ENCODE data around the gene ADGRG1.
"Not testable (repeated sequence)": the region's sequence is repeated elsewhere in the genome, so short reads cannot be mapped to it uniquely, and the experiment has no call there.

Gene ADGRG1

DNA sequence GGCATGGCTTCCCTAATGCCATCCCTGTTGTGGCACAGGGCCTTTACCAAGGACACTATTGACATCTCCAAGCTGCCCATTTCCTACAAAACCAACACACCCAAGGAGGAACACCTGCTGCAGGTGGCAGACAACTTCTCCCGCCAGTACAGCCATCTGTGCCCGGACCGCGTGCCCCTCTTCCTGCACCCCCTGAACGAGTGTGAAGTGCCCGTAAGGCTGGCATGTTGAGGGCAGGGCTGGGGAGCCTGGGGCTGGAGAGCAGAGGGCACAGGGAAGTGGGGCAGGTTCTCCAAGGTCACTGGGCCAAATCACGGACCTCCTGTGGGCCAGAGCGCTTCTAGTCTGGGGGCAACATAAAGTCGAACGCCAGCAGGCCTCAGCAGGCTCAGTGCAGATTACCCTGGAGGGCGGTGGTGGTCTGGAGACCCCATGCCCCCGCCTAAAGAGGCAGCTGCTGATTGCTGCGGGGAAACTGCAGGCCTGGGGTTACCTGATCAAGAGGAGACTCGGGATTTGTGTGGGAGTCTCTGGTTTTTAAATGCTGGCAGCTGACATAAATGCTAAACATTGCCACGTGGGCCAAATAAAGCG lies 70.5 kb downstream of the ADGRG1 start:
- DNase-seq (ENCODE audit: low read depth) = no peak

DNA sequence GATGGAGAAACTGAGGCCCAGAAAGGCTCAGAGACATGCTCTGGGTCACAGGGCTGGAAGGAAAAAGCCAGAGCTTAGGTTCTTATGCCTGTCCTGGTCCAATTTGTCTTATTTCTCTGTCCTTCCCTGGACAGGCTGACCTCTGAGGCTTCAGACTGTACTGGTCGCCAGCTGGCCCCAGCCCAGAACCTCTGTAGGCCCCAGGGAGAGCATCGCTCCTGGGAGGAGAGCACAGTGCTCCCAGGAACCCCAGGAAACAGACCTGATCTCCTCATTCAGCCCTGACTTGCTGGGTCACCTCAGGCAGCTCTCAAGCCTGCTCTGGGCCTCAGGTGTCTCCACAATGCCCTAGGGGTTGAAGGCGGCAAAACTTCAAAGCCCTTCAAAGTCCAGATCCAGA lies 71.1 kb downstream of the ADGRG1 start:
- no peak for DNase-seq (ENCODE audit: low read depth)

DNA sequence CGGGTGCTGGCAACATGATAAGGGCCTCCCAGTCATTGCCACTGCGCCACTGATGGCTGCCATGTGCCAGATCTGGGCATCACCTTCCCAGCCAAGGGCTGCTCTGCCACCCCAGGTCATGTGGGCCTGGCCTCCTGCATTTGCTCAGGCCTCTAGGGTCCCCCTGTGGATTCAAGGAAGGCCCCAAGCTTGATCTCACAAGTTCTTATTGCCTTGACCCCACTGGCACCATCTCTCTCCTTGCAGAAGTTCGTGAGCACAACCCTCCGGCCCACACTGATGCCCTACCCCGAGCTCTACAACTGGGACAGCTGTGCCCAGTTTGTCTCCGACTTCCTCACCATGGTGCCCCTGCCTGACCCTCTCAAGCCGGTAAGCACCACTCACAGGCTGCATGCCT lies 71.5 kb downstream of the ADGRG1 start:
- no peak for DNase-seq (ENCODE audit: low read depth)

DNA sequence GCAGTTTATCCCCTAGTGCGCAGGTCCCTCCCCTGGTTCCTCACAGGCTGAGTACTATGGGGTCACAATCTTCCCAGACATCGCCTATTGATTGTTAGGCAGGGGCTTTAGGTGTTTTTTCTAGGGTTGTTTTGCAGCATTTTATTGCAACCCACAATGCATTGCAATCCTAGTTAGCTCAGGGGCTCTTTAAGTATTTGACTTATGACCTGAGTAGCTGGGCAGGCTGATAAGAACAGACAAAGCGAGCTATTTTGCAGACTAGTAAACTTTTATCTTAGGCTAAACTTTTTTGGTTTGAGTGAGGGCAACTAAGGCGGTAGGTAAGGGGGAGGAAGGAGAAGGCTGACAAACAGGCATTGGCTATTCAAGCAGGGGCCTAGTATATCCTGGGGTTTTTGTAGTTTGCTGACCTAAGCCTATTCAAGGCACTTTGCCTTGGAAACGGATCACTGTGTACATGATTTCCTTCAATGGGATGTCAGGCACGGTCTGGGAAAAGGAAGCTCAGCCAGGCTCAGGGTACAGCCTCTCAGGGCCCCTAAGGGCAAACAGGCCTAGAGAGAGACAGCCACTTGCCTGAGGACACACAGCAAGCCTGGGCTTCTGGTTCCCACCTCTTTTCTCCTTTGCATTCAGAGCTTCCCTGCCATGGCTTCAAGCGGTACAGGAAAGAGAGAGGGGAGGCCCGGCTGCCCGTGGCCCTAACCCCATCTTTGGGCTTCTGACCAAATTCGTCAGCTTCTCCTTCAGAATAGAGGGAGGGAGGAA lies 72.5 kb downstream of the ADGRG1 start:
- no peak for DNase-seq (ENCODE audit: low read depth)

DNA sequence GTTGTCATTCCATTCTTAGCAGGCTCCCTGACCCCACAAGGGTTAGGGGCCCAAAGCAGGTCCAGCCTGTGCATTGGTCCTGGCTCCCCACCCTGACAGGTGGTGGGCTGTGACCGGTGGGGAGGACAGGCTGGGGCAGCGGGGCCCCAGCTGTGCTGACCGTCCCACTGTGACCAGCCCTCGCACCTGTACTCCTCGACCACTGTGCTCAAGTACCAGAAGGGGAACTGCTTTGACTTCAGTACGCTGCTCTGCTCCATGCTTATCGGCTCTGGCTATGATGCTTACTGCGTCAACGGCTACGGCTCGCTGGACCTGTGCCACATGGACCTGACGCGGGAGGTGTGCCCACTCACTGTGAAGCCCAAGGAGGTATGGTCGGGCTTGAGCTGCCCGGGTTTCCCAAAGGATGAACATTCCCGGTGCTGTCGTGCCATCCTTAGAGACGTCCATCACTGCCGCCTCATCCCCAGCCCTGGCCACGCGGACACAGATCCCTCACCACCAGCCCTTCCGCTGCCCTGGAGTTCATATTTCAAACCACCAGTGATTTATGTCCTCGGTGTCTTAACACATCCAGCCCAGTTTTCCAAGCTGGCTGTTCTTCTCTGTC lies 73.4 kb downstream of the ADGRG1 start:
- DNase-seq (ENCODE audit: low read depth) = no peak

DNA sequence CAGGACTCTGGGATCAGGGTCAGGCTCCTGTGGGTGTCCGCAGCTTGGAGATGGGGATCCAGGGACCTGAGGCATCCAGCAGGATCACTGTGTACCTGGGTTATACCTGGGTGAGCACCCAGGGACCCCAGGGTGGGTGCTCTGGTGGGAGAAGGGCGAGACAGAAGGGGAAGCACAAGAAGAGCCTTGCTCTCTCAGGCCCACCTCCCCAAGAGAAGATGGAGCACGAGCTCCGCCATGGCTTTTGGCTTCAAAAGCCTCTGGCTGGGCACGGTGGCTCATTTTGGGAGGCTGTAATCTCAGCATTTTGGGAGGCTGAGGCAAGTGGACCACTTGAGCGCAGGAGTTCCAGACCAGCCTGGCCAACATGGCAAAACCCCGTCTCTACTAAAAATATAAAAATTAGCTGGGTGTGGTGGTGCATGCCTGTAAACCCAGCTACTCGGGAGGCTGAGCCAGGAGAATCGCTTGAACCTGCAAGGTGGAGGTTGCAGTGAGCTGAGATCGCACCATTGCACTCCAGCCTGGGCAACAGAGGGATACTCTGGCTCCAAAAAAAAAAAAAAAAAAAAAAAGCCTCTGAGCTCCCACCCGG lies 75.1 kb downstream of the ADGRG1 start:
- no peak for DNase-seq (ENCODE audit: low read depth)

DNA sequence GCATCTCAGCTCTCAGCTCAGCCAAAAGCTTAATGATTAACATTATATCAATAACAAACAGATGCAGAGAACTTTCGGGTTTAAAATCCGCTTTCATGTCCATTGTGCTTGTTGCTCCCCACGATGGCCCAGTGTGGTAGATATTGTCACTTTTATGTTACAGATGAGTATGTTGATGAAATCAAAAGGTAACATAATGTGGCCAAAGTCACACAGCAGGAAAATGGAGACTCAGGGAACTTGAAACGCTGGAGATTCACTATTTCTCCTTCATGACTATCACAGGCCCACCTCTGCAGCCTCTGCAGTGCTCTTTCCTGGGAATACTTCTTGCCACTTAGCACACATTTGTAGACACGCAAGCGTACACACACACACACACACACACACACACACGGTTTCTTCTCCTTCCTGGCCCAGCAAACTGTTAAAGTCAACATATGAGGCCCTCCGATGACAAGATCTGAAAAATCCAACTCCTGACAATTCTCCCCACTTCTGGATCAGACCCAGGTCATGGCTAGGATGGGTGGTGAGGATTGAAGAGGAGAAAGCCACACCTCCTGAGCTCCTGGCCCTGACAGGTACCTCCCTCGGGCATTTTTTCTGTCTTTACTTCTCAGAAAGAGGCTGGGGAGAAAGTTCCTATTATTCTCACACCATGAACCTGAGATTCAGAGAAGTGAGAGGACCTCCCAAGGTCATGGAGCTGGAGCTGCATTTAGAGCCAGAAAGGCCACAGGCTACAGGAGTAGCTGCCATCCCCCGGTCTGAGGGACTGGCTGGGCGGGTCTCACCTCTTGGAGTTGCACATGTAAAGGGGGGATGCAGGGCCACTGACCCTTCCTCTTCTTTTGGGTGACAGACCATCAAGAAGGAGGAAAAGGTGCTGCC lies 75.8 kb downstream of the ADGRG1 start:
- no peak for DNase-seq (ENCODE audit: low read depth)

DNA sequence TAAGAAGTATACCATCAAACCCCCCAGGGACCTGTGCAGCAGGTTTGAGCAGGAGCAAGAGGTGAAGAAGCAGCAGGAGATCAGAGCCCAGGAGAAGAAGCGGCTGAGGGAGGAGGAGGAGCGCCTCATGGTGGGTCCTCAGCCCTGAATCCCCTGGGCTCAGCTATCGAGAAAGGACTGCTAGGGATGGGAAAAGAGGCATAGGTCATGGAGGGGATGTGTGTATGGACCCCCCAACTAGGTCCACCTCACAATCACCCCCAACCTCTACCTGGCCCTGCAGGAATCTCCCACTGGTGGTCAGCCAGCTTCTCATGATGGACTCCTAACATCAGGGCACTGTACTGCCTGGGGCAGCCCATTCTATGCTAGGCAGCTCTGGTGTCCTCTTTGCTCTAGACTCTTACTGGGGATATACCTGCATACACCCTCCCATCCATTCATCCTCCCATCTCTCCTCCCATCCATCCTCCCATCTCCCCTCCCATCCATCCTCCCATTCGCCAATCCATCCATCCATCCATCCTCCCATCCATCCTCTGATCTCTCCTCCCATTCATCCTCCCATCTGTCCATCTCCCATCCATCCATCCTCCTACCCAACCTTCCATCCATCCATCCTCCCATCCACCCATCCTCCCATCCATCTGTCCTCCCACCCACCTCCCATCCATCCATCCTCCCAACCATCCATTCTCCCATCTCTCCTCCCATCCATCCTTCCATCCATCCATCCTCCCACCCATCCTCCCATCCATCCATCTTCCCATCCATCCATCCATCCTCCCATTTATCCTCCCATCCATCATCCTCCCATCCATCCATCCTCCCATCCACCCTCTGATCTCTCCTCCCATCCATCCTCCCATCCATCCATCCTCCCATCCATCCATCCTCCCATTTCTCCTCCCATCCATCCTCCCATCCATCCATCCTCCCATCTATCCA lies 76.7 kb downstream of the ADGRG1 start:
- DNase-seq (ENCODE audit: low read depth) = no peak

DNA sequence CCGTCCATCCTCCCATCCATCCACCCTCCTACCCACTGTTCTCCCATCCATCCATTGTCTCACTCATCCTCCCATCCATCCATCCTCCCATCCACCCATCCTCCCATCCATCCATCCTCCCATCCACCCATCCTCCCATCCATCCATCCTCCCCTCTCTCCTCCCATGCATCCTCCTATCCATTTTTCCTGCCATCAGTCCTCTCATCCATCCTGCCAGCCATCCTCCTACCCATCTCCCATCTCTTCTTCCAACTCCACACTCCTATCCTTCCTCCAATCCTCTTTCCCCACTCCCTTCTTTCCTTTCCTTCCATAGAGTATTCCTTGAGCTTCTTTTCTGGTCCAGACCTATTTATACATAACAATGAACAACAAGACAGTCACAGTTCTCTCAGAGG lies 78.3 kb downstream of the ADGRG1 start:
- no peak for DNase-seq (ENCODE audit: low read depth)

DNA sequence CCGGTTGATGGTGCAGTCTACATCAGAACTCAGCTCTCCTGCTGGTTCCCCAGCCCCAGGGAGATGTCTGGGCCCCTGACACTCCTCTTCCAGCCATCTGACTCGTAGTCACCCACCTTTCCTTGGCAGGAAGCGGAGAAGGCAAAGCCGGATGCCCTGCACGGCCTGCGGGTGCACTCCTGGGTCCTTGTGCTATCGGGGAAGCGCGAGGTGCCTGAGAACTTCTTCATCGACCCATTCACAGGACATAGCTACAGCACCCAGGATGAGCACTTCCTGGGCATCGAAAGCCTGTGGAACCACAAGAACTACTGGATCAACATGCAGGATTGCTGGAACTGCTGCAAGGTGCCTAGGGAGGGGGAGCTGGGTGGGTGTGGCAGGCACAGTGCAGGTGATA lies 78.9 kb downstream of the ADGRG1 start:
- no peak for DNase-seq (ENCODE audit: low read depth)

DNA sequence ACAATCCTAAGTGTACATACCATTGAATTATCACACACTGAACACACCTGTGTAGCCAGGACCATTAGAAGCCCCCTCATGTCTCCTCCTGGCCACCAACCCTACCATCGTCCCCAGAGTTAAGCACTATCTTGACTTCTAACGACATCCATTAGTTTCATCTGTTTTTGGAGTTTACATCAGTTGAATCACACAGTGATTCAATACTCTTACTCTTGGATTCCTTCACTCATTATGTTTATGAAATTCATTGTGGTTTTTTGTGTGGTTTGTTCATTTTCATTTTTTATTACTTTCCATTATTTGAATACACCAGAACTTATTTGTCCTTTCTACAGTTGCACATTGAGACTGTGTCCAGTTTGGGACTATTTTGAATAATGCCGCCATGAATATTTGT lies 79.7 kb downstream of the ADGRG1 start:
- no peak for DNase-seq (ENCODE audit: low read depth)

DNA sequence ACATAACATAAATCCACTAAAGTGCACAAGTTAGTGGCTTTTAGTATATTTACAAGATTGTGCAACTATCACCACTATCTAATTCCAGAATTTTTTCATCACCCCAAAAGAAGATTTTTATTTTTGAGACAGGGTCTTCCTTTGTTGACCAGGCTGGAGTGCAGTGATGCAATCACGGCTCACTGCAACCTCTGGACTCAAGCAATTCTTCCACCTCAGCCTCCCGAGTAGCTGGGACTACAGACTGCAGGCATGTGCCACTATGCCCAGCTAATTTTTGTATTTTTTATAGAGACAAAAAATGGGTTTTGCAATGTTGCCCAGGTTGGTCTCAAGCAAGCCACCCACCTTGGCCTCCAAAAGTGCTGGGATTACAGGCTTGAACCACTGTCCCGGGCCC lies 81.2 kb downstream of the ADGRG1 start:
- no peak for DNase-seq (ENCODE audit: low read depth)

DNA sequence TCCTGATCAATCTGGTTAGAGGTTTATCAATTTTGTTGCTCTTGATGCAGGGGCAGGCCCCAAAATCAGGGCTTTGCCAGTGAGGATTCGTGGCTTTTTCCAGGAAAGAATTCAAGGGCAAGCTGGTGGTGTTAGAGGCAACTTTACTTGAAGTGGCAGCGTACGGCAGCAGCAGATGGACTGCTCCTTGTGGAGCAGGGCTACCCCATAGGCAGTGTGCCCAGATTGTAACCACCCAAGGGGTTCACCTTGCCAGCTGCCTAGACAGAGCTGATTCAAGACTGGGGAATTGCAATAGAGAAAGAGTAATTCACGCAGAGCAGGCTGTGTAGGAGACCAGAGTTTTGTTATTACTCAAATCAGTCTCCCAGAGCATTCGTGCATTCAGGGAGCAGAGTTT lies 82.9 kb downstream of the ADGRG1 start:
- DNase-seq (ENCODE audit: low read depth) = no peak

DNA sequence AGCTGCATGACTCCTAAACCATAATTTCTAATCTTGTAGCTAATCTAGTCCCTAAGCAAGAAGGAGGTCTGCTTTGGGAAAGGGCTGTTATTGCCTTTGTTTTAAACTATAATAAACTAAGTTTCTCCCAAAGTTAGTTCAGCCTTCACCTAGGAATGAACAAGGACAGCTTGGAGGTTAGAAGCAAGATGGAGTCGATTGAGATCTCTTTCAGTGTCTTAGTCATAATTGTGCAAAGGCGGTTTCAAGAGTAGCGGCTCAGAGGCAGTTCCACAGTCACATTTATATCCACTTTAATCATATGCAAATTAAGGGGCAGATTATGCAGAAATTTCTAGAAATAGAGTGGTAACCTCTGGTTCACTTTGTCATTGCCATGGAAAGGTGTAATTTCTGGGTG lies 83.6 kb downstream of the ADGRG1 start:
- no peak for DNase-seq (ENCODE audit: low read depth)

DNA sequence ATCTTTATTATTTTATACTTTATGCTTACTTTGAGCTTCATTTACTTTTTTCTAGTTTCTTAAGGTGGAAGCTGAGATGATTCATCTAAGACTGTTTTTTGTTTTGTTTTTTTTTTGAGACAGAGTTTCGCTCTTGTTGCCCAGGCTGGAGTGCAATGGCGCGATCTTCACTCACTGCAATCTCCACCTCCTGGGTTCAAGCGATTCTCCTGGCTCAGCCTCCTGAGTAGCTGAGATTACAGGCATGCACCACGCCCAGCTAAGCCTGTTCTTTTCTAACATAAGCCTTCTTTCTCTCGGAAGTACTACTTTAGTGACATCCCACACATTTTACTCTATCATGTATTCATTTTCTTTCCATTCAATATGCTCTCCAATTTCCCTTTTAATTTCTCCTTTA lies 84.1 kb downstream of the ADGRG1 start:
- DNase-seq (ENCODE audit: low read depth) = not testable (repeated sequence)

DNA sequence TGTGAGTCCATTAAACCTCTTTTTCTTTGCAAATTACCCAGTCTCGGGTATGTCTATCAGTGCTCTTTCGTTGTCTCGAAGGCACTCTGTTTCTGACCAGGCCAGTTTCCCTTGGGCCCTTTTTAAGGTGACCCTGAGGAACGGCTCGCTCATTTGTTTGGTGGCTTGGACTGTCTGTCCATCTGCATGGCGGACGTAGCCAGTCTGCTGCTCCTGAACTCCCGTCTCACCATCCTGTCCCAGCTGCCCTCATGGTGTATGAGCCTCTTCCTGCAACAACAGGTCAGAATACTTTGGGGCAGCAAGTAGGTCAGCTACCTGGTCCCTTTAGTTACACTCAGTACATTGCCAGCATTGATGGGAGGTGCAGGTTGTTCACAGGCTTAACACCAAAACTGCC lies 85.2 kb downstream of the ADGRG1 start:
- no peak for DNase-seq (ENCODE audit: low read depth)

DNA sequence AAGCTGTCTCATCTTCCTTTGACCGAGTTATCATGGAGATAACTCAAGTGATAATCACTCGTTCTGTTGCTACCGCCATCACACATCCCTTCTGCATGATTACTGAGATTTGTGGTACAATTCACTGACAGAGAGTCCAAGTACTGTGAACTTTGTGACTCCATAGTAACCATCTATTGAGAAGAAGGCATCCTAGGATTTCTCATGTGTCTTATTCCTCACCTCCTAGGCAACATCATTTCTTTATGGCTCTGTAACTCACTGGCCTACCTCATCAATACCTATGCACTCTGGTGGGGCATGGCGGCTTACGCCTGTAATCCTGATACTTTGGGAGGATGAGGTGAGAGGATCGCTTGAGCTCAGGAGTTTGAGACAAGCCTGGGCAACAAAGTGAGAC lies 85.6 kb downstream of the ADGRG1 start:
- no peak for DNase-seq (ENCODE audit: low read depth)

All from stimulated activated CD8-positive, alpha-beta memory T cell treated with anti-CD3 and anti-CD28 coated beads, Interleukin-12 subunit alpha, Interleukin-12 subunit beta, amount 100 ng/mL, for 1 hour (primary cell).